Measurements from ENCODE around the gene OR10H5. TPM values are rescaled to one million over a fixed set of nuclear protein-coding genes. Genes with fewer than 3 reads are reported as not detected.

OR10H5 gene
- total RNA-seq, 1 donor from 2014 or later: not detected

DNA sequence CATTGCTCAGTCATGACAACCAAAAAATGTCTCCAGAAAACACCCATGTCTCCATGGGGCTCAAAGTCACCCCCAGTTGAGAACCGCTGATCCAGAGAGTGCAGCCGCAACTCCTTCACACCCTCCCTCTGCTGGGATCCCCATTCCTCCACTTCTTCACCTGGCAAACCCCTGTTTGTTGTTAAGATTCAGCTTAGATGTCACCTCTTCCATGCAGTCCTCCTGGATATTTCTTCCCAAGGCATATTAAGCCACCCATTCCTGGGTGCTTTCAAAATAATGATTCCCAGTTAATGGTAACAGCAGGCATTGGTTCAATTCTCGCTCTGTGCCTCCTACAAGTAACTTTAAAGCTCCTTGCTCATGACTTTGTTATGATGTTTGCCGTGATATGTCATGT is 24.0 kb downstream of the OR10H5 start:
- no peak overlapping the region for H3K4me3 Mint-ChIP-seq (ENCODE audit: unreplicated experiment)
- DNase-seq (ENCODE audit: extremely low spot score, unreplicated experiment): no peak
- H3K4me1 Mint-ChIP-seq (ENCODE audit: unreplicated experiment): no peaks in the 10 kb centered on the region
- TF ChIP-seq, protein P1, sequence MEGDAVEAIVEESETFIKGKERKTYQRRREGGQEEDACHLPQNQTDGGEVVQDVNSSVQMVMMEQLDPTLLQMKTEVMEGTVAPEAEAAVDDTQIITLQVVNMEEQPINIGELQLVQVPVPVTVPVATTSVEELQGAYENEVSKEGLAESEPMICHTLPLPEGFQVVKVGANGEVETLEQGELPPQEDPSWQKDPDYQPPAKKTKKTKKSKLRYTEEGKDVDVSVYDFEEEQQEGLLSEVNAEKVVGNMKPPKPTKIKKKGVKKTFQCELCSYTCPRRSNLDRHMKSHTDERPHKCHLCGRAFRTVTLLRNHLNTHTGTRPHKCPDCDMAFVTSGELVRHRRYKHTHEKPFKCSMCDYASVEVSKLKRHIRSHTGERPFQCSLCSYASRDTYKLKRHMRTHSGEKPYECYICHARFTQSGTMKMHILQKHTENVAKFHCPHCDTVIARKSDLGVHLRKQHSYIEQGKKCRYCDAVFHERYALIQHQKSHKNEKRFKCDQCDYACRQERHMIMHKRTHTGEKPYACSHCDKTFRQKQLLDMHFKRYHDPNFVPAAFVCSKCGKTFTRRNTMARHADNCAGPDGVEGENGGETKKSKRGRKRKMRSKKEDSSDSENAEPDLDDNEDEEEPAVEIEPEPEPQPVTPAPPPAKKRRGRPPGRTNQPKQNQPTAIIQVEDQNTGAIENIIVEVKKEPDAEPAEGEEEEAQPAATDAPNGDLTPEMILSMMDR (IDR thresholded peaks at IDR 0.05): no peak
- no peak overlapping the region for H3K27ac Mint-ChIP-seq (ENCODE audit: unreplicated experiment)
- peaks cover 17% of the 10 kb centered on the region for H3K9me3 Mint-ChIP-seq (ENCODE audit: unreplicated experiment)
- no peaks in the 10 kb centered on the region for H3K36me3 Mint-ChIP-seq (ENCODE audit: unreplicated experiment)
- H3K27me3 Mint-ChIP-seq (ENCODE audit: unreplicated experiment): no peaks in the 10 kb centered on the region

DNA sequence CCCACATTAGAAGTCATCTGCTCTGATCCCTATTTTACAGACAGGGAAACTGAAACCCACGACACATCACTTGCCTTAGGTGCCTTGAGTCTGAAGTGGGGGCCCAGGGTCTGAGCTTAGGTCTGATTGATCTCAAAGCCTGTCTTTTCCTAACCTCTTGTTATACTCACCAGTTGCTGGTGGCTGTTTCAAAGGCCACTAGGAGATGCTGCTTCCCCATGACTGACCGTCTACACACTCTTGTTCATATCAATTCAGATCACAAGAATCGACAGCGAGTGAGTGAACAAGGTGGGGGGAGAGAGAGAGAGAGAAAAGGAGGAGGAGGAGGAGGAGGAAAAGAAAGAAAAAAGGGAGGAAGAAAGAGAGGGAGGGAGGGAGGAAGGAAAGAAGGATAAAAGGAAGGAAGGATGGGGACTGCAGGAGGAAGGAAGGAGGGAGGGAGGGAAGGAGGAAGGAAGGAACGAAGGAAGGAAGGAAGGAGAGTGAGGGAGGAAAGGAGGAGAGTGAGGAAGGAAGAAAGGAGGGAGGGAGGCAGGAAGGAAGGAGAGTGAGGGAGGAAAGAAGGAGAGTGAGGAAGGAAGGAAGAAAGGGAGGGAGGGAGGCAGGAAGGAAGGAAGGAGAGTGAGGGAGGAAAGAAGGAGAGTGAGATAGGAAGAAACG is 24.7 kb downstream of the OR10H5 start:
- Mint-ChIP-seq H3K27ac (ENCODE audit: unreplicated experiment) (no peak overlapping the region), H3K4me1 (ENCODE audit: unreplicated experiment) (no peaks in the 10 kb centered on the region), H3K27me3 (ENCODE audit: unreplicated experiment) (no peaks in the 10 kb centered on the region), H3K9me3 (ENCODE audit: unreplicated experiment) (peaks cover 17% of the 10 kb centered on the region), H3K4me3 (ENCODE audit: unreplicated experiment) (no peak overlapping the region), H3K36me3 (ENCODE audit: unreplicated experiment) (no peaks in the 10 kb centered on the region)
- DNase-seq (ENCODE audit: extremely low spot score, unreplicated experiment): no peak
- TF ChIP-seq, protein P1 (IDR thresholded peaks at IDR 0.05): no peak

DNA sequence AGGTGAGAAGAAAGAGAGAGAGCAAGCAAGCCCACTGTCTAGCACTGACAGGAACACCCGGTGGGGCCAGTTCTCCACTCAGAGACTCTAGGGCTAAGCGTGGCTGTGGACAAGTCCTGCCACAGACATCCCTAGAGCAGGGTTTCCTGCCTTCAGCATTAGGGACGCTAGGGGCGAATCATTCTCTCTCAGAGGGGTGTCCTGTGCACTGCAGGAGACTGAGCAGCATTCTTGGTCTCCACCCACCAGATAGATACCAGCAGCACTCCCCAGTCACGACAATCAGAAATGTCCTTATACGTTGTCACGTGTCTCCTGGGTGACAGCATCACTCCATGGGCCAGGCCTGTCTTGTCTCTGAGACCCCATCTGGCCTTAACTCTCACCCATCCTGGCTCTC is 26.5 kb downstream of the OR10H5 start:
- TF ChIP-seq, protein P1 (IDR thresholded peaks at IDR 0.05): no peak
- no peak for DNase-seq (ENCODE audit: extremely low spot score, unreplicated experiment)
- H3K27ac Mint-ChIP-seq (ENCODE audit: unreplicated experiment): no peak overlapping the region
- no peak overlapping the region for H3K4me3 Mint-ChIP-seq (ENCODE audit: unreplicated experiment)
- H3K4me1 Mint-ChIP-seq (ENCODE audit: unreplicated experiment): no peaks in the 10 kb centered on the region
- H3K36me3 Mint-ChIP-seq (ENCODE audit: unreplicated experiment): no peaks in the 10 kb centered on the region
- H3K27me3 Mint-ChIP-seq (ENCODE audit: unreplicated experiment): no peaks in the 10 kb centered on the region
- H3K9me3 Mint-ChIP-seq (ENCODE audit: unreplicated experiment): peaks cover 19% of the 10 kb centered on the region

DNA sequence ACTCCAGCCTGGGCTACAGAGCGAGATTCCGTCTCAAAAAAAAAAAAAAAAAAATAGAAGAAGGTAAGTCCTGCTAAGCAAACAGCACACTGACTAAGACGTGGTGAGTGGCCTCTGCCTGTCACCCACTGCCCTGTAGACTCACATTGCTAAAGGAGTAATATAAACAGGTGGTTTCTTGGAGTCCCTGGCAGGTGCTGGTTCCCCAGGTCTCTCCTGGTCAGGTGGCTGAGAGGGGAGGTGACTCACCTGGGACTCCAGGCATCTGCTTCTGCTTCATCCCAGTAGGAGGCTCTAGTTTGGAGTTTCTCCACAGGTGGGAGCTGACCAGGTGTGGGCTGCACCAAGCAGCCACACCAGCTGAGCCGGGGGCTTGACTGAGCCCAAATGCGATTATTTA is 27.8 kb downstream of the OR10H5 start, which contains the start of gene OR10H1:
TSS of gene OR10H1 (minus strand) at position 359 of the 400 bp plus-strand sequence. CDS start 7,627 bp downstream, outside the sequence.
- H3K4me3 Mint-ChIP-seq (ENCODE audit: unreplicated experiment): no peak within 1 kb of the TSS
- TF ChIP-seq, protein P1 (IDR thresholded peaks at IDR 0.05): no peak
- DNase-seq (ENCODE audit: extremely low spot score, unreplicated experiment): no peak
- peaks cover 23% of the 10 kb centered on the region for H3K9me3 Mint-ChIP-seq (ENCODE audit: unreplicated experiment)
- H3K4me1 Mint-ChIP-seq (ENCODE audit: unreplicated experiment): no peaks in the 10 kb centered on the region
- H3K27me3 Mint-ChIP-seq (ENCODE audit: unreplicated experiment): no peaks in the 10 kb centered on the region
- H3K27ac Mint-ChIP-seq (ENCODE audit: unreplicated experiment): no peak within 1 kb of the TSS
- H3K36me3 Mint-ChIP-seq (ENCODE audit: unreplicated experiment): no peaks in the 10 kb centered on the region

DNA sequence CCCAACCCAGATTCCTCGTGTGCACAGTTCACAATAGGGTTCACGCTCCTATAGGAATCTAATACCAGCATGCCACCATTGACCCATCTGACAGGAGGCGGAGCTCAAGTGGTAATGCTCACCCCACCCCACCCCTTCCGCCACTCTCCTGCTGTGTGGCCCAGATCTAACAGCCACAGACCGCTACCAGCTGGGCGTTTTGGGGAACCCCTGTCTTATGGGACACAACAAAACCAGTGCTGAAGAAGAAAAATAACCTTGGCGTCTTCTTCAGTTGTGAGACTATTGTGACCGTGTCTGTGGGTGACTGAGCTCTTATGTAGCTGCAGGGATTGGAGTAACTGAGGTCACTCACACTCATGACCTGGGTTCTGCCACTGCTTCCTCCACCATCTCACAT is 33.2 kb downstream of the OR10H5 start:
- H3K4me1 Mint-ChIP-seq (ENCODE audit: unreplicated experiment): no peaks in the 10 kb centered on the region
- H3K36me3 Mint-ChIP-seq (ENCODE audit: unreplicated experiment): no peaks in the 10 kb centered on the region
- no peaks in the 10 kb centered on the region for H3K27me3 Mint-ChIP-seq (ENCODE audit: unreplicated experiment)
- H3K27ac Mint-ChIP-seq (ENCODE audit: unreplicated experiment): no peak overlapping the region
- H3K9me3 Mint-ChIP-seq (ENCODE audit: unreplicated experiment): peaks cover 15% of the 10 kb centered on the region
- TF ChIP-seq, protein P1 (IDR thresholded peaks at IDR 0.05): no peak
- DNase-seq (ENCODE audit: extremely low spot score, unreplicated experiment): no peak
- H3K4me3 Mint-ChIP-seq (ENCODE audit: unreplicated experiment): no peak overlapping the region
